Measurements from ENCODE around the gene GPBAR1. TPM values are rescaled to one million over a fixed set of nuclear protein-coding genes. Genes with fewer than 3 reads are reported as not detected.
"Not testable (repeated sequence)": the region's sequence is repeated elsewhere in the genome, so short reads cannot be mapped to it uniquely, and the experiment has no call there.

Gene GPBAR1
- total RNA-seq, 1 donor from 2014 or later, result 1.6 TPM

DNA sequence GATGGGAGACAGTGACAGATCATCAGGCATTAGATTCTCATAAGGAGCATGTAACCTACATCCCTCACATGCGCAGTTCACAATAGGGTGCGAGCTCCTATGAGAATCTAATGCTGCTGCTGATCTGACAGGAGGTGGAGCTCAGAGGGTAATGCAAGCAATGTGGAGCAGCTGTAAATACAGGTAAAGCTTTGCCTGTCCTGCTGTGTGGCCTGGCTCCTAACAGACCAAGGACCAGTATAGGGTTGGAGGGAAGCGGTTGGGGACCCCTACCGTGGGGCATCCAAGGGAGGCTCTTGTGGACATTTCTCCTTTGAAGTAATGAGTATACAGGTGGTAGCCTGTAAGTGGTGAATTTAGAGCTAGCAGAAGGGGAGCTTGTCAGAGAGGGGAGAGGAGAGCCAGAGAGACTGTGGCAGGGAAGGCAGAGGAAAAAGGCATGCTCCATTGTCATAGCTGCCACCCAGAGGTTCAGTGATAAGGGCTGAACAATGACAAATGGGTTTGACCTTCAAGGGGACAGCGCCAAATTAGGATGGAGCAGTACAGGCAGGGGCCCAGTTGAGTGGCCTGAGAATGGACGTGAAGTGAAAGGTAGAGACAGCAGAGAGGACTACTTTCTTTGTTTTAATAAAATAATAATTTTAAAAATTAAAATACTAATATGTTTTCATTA lies 46.7 kb downstream of the GPBAR1 start:
- no peak overlapping the region for H3K27ac Mint-ChIP-seq (ENCODE audit: unreplicated experiment)
- H3K4me1 Mint-ChIP-seq (ENCODE audit: low read depth, unreplicated experiment), result no peaks in the 10 kb centered on the region
- no peak for DNase-seq
- no peaks in the 10 kb centered on the region for H3K9me3 Mint-ChIP-seq (ENCODE audit: unreplicated experiment)
- TF ChIP-seq CTCF (IDR thresholded peaks at IDR 0.05; ENCODE audit: partially characterized antibody, unreplicated experiment), result no peak
- H3K36me3 Mint-ChIP-seq (ENCODE audit: unreplicated experiment), result no peaks in the 10 kb centered on the region
- no peak overlapping the region for H3K4me3 Mint-ChIP-seq (ENCODE audit: unreplicated experiment)
- H3K27me3 Mint-ChIP-seq (ENCODE audit: unreplicated experiment), result peaks cover 4% of the 10 kb centered on the region

GRCh38 chr2:218310853-218311540 lies 50.2 kb downstream of the GPBAR1 start:
- H3K9me3 Mint-ChIP-seq (ENCODE audit: unreplicated experiment), result peaks cover 2% of the 10 kb centered on the region
- H3K4me3 Mint-ChIP-seq (ENCODE audit: unreplicated experiment), result no peak overlapping the region
- H3K27me3 Mint-ChIP-seq (ENCODE audit: unreplicated experiment), result peaks cover 3% of the 10 kb centered on the region
- DNase-seq, result no peak
- H3K4me1 Mint-ChIP-seq (ENCODE audit: low read depth, unreplicated experiment), result no peaks in the 10 kb centered on the region
- H3K27ac Mint-ChIP-seq (ENCODE audit: unreplicated experiment), result peak overlapping the region; percentile 38
- no peak for TF ChIP-seq CTCF (IDR thresholded peaks at IDR 0.05; ENCODE audit: partially characterized antibody, unreplicated experiment)
- no peaks in the 10 kb centered on the region for H3K36me3 Mint-ChIP-seq (ENCODE audit: unreplicated experiment)

GRCh38 chr2:218311541-218312266 lies 50.9 kb downstream of the GPBAR1 start:
- not testable (repeated sequence) for H3K4me3 Mint-ChIP-seq (ENCODE audit: unreplicated experiment); DNase-seq; H3K27me3 Mint-ChIP-seq (ENCODE audit: unreplicated experiment); H3K36me3 Mint-ChIP-seq (ENCODE audit: unreplicated experiment); H3K4me1 Mint-ChIP-seq (ENCODE audit: low read depth, unreplicated experiment); H3K9me3 Mint-ChIP-seq (ENCODE audit: unreplicated experiment); H3K27ac Mint-ChIP-seq (ENCODE audit: unreplicated experiment)

DNA sequence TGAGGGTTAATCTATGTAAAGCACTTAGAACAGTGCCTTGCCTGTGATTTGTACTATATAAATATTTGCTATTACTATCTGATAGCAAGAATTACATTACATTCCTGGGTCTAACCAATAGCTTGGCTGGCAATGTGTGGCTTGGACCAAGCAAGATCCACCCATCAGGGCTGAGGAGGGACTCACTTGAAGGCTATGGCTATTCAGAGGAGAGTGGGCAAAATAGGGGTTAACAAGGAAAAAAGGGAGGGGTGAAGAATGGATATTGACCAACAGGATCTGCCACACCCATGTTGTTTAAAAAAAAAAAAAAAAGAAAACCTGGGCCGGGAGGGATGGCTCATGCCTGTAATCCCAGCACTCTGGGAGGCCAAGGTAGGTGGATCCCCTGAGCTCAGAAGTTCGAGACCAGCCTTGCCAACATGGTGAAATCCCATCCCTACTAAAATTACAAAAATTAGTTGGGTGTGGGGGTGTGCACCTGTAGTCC lies 51.5 kb downstream of the GPBAR1 start:
- H3K9me3 Mint-ChIP-seq (ENCODE audit: unreplicated experiment), result peaks cover 2% of the 10 kb centered on the region
- H3K27me3 Mint-ChIP-seq (ENCODE audit: unreplicated experiment), result peaks cover 3% of the 10 kb centered on the region
- no peak overlapping the region for H3K4me3 Mint-ChIP-seq (ENCODE audit: unreplicated experiment)
- H3K4me1 Mint-ChIP-seq (ENCODE audit: low read depth, unreplicated experiment), result no peaks in the 10 kb centered on the region
- no peak overlapping the region for H3K27ac Mint-ChIP-seq (ENCODE audit: unreplicated experiment)
- H3K36me3 Mint-ChIP-seq (ENCODE audit: unreplicated experiment), result no peaks in the 10 kb centered on the region
- no peak for DNase-seq
- no peak for TF ChIP-seq CTCF (IDR thresholded peaks at IDR 0.05; ENCODE audit: partially characterized antibody, unreplicated experiment)

GRCh38 chr2:218313356-218313755 lies 52.5 kb downstream of the GPBAR1 start:
- Mint-ChIP-seq H3K9me3 (ENCODE audit: unreplicated experiment) (peaks cover 2% of the 10 kb centered on the region), H3K4me3 (ENCODE audit: unreplicated experiment) (no peak overlapping the region), H3K36me3 (ENCODE audit: unreplicated experiment) (no peaks in the 10 kb centered on the region), H3K27ac (ENCODE audit: unreplicated experiment) (no peak overlapping the region), H3K27me3 (ENCODE audit: unreplicated experiment) (peaks cover 3% of the 10 kb centered on the region), H3K4me1 (ENCODE audit: low read depth, unreplicated experiment) (no peaks in the 10 kb centered on the region)
- no peak for TF ChIP-seq CTCF (IDR thresholded peaks at IDR 0.05; ENCODE audit: partially characterized antibody, unreplicated experiment)
- no peak for DNase-seq

Small RNA genes lying within 50 kb of the gene (microRNA-seq; reads per million reads assigned to microRNA genes)
- gene MIR6513 (ENCODE audit: unreplicated experiment), result not detected

Other genes starting within 250 kb of the GPBAR1 start
- gene RUFY4, start 191.8 kb upstream of the GPBAR1 start, total RNA-seq (ENCODE audit: unreplicated experiment), result not detected
- gene CXCR2, start 135.0 kb upstream of the GPBAR1 start, total RNA-seq (ENCODE audit: unreplicated experiment), result not detected
- gene CXCR1, start 94.1 kb upstream of the GPBAR1 start, total RNA-seq (ENCODE audit: unreplicated experiment), result not detected
- 207 TPM for gene ARPC2, start 43.8 kb upstream of the GPBAR1 start, total RNA-seq (ENCODE audit: unreplicated experiment)
- gene AAMP, start 9.1 kb downstream of the GPBAR1 start, total RNA-seq (ENCODE audit: unreplicated experiment), result 64.6 TPM
- gene PNKD, start 9.5 kb downstream of the GPBAR1 start, total RNA-seq (ENCODE audit: unreplicated experiment), result 44.2 TPM
- gene TMBIM1, start 31.5 kb downstream of the GPBAR1 start, total RNA-seq (ENCODE audit: unreplicated experiment), result 1.8 TPM
- not detected for gene CATIP, start 95.8 kb downstream of the GPBAR1 start, total RNA-seq (ENCODE audit: unreplicated experiment)
- gene SLC11A1, start 121.3 kb downstream of the GPBAR1 start, total RNA-seq (ENCODE audit: unreplicated experiment), result not detected
- 9.7 TPM for gene CTDSP1, start 138.9 kb downstream of the GPBAR1 start, total RNA-seq (ENCODE audit: unreplicated experiment)
- gene VIL1, start 158.1 kb downstream of the GPBAR1 start, total RNA-seq (ENCODE audit: unreplicated experiment), result not detected